Frontal cortex (tissue), 4 donors: ENCODE data around the gene RFPL1. TPM values are rescaled to one million over a fixed set of nuclear protein-coding genes. Genes with fewer than 3 reads are reported as not detected.
"Not testable (repeated sequence)": the region's sequence is repeated elsewhere in the genome, so short reads cannot be mapped to it uniquely, and the experiment has no call there.

Experiments used
- DNase-seq, 2 donors: peaks; one replicate each; pipeline ENCODE4 v3.0.0; 2012; ENCODE audit warnings: low spot score in 2 of 2
- FAIRE-seq: peaks from 2 replicates; lab custom pipeline; 2012; peaks lifted over from hg19 to GRCh38; lab: Jason Lieb, UNC
- total RNA-seq: library from RNA; depleted of rRNA; stranded (reverse); fragments of >200 nt; gene quantifications from one replicate; pipeline ENCODE4 v1.2.3, GENCODE V29; 2014
- donor health status: control.
- donor health status: control.
- donor health status: control.

The RFPL1 gene
- total RNA-seq, 1 donor from 2014 or later = under 0.01 TPM

GRCh38 chr22:29475550-29475949 is 37.2 kb downstream of the RFPL1 start:
- FAIRE-seq (no peak), DNase-seq (no peak)

- no peak for FAIRE-seq
Measured at GRCh38 chr22:29476116-29476515, 37.7 kb downstream of the RFPL1 start.

GRCh38 chr22:29477723-29478318 is 39.4 kb downstream of the RFPL1 start:
- DNase-seq (no peak), FAIRE-seq (no peak)

More at GRCh38 chr22:29476116-29476515, 37.7 kb downstream of the RFPL1 start:
- DNase-seq = no peak

GRCh38 chr22:29478326-29479276 is 40.2 kb downstream of the RFPL1 start:
- DNase-seq (no peak), FAIRE-seq (no peak)

- DNase-seq (peak in 1 of 2 donors; percentile 56), FAIRE-seq (no peak)
Measured at GRCh38 chr22:29479417-29480261, 41.3 kb downstream of the RFPL1 start, which contains the start of gene NEFH. Gene NEFH, plus strand, starts transcription at chr22:29480218. Its CDS starts 45 bp downstream, at chr22:29480263.

- FAIRE-seq = no peak
- DNase-seq = no peak
Measured at GRCh38 chr22:29480262-29480511, 41.8 kb downstream of the RFPL1 start.

- FAIRE-seq (no peak), DNase-seq (peak; percentile 75 to 78)
Measured at GRCh38 chr22:29480512-29481264, 42.3 kb downstream of the RFPL1 start.

GRCh38 chr22:29481265-29482000 is 43.0 kb downstream of the RFPL1 start:
- DNase-seq = no peak
- FAIRE-seq = no peak

- no peak for FAIRE-seq
- no peak for DNase-seq
Measured at GRCh38 chr22:29482253-29482652, 43.9 kb downstream of the RFPL1 start.

- no peak for FAIRE-seq
- no peak for DNase-seq
Measured at GRCh38 chr22:29482726-29483125, 44.3 kb downstream of the RFPL1 start.

- DNase-seq (no peak), FAIRE-seq (no peak)
Measured at GRCh38 chr22:29483254-29483653, 44.9 kb downstream of the RFPL1 start.

- no peak for FAIRE-seq
- no peak for DNase-seq
Measured at GRCh38 chr22:29484642-29485041, 46.3 kb downstream of the RFPL1 start.

GRCh38 chr22:29485448-29485847 is 47.1 kb downstream of the RFPL1 start:
- FAIRE-seq = no peak
- no peak for DNase-seq

GRCh38 chr22:29487426-29487986 is 49.1 kb downstream of the RFPL1 start:
- DNase-seq (no peak), FAIRE-seq (no peak)

GRCh38 chr22:29489127-29489780 is 50.9 kb downstream of the RFPL1 start:
- not testable (repeated sequence) for DNase-seq, FAIRE-seq

- DNase-seq = no peak
- FAIRE-seq = no peak
Measured at GRCh38 chr22:29491012-29491411, 52.6 kb downstream of the RFPL1 start.
